ENCODE measurements around the gene AIP. TPM values are rescaled to one million over a fixed set of nuclear protein-coding genes. Genes with fewer than 3 reads are reported as not detected.
A peak's percentile ranks its signal among the peaks of the same experiment; 100 is the strongest.
"Not testable (repeated sequence)": the region's sequence is repeated elsewhere in the genome, so short reads cannot be mapped to it uniquely, and the experiment has no call there.

Gene AIP
- total and polyA plus RNA-seq, 8 donors, result 20.2 to 45.8 (median 25.6) TPM

- Histone ChIP-seq H3K27ac (peak overlapping the region; percentile 67 to 89 (median 84)), H3K36me3 (no peaks in the 10 kb centered on the region), H3K27me3 (no peaks in the 10 kb centered on the region), H3K4me3 (peak overlapping the region; percentile 76 to 98 (median 96)), H3K9me3 (no peaks in the 10 kb centered on the region), H3K4me1 (peaks cover 0 to 21% (median 6%) of the 10 kb centered on the region in 3 donors)
- ATAC-seq (peak in 2 of 4 donors; percentile 1 to 2), FAIRE-seq (no peak), DNase-seq (no peak)
- TF ChIP-seq, protein P1, sequence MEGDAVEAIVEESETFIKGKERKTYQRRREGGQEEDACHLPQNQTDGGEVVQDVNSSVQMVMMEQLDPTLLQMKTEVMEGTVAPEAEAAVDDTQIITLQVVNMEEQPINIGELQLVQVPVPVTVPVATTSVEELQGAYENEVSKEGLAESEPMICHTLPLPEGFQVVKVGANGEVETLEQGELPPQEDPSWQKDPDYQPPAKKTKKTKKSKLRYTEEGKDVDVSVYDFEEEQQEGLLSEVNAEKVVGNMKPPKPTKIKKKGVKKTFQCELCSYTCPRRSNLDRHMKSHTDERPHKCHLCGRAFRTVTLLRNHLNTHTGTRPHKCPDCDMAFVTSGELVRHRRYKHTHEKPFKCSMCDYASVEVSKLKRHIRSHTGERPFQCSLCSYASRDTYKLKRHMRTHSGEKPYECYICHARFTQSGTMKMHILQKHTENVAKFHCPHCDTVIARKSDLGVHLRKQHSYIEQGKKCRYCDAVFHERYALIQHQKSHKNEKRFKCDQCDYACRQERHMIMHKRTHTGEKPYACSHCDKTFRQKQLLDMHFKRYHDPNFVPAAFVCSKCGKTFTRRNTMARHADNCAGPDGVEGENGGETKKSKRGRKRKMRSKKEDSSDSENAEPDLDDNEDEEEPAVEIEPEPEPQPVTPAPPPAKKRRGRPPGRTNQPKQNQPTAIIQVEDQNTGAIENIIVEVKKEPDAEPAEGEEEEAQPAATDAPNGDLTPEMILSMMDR (IDR thresholded peaks at IDR 0.05), result no peak
- WGBS, 2 donors, result 0 to 1% methylated on average over 6 of the region's 6 CpGs
- intact Hi-C loops (cut with DNase I), result no loop called here
Measured at GRCh38 chr11:67468456-67468758, 14.4 kb upstream of the AIP start.

DNA sequence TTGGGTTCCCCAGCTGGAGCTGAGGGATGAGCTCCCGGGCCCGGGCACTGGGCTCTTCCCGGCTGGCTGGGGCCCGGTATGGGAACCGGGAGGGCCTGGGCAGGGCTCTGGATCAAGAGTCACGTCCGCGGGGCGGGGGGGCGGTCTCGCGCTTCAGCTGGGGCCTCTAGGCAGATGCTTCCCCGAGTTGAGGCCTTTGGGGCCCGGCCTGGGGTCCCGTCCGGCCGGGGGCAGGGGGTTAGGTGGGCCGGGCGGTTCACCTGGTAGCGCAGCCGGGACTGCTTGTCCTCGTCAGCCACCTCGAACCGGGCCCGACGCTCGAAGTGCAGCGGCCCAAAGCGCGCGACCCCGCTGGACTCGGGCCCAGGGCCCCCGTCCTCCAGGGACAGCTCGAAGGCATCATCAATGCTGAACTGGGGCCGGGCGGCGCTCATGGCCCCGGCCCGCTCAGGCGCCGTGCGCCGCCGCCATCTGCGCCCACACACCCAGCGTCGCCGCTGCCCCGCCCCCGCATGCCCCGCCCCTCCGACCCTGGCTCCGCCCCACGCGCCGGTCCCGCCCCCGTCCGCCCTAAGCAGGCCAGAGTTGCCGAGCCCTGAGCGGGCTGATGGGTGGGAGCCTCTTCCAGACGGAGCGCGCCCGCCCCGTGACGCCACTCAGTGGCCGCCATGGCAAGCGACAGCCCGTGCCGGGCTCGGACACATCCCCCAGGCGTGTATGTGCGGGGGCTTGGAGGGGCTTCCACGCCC is 13.9 kb upstream of the AIP start, which contains the start of gene TMEM134:
TSS of gene TMEM134 (minus strand) at position 493 of the 749 bp plus-strand sequence. CDS start at position 434, 59 bp downstream.
- peak; percentile 90 to 98 (median 94) for DNase-seq
- Histone ChIP-seq H3K9me3 (no peaks in the 10 kb centered on the region), H3K4me3 (peak within 1 kb of the TSS; percentile 76 to 98 (median 96)), H3K36me3 (no peaks in the 10 kb centered on the region), H3K27me3 (no peaks in the 10 kb centered on the region), H3K4me1 (peaks cover 0 to 16% (median 3%) of the 10 kb centered on the region in 3 donors), H3K27ac (peak within 1 kb of the TSS; percentile 67 to 89 (median 84))
- 1% methylated on average over 62 to 76 of the region's 76 CpGs for WGBS, 2 donors
- TF ChIP-seq, protein P1 (IDR thresholded peaks at IDR 0.05), result peak in 1 of 4 donors; percentile 32
- no peak for FAIRE-seq
- intact Hi-C loops (cut with DNase I), result no loop called here
- ATAC-seq, result peak; percentile 77 to 90 (median 82)

- peak overlapping the region; percentile 67 to 89 (median 84) for H3K27ac ChIP-seq
- H3K4me3 ChIP-seq, result peak overlapping the region; percentile 76 to 98 (median 96)
- 8 to 9% methylated on average over 9 of the region's 9 CpGs for WGBS, 2 donors
- no peak for DNase-seq
- TF ChIP-seq, protein P1 (IDR thresholded peaks at IDR 0.05), result no peak
- no peaks in the 10 kb centered on the region for H3K36me3 ChIP-seq
- no peaks in the 10 kb centered on the region for H3K27me3 ChIP-seq
- H3K4me1 ChIP-seq, result peaks cover 0 to 12% (median 0%) of the 10 kb centered on the region in 3 donors
- intact Hi-C loops (cut with DNase I), result no loop called here
- no peaks in the 10 kb centered on the region for H3K9me3 ChIP-seq
- no peak for FAIRE-seq
- no peak for ATAC-seq
Measured at GRCh38 chr11:67469508-67469811, 13.4 kb upstream of the AIP start.

GRCh38 chr11:67470337-67471002 is 12.4 kb upstream of the AIP start:
- Histone ChIP-seq H3K27ac (no peak overlapping the region), H3K27me3 (no peaks in the 10 kb centered on the region), H3K9me3 (no peaks in the 10 kb centered on the region), H3K4me1 (peaks cover 0 to 8% (median 0%) of the 10 kb centered on the region in 3 donors), H3K36me3 (no peaks in the 10 kb centered on the region), H3K4me3 (no peak overlapping the region)
- intact Hi-C loops (cut with DNase I), result no loop called here
- DNase-seq (peak in 1 of 6 donors; percentile 14), ATAC-seq (no peak), FAIRE-seq (no peak)
- WGBS, 2 donors, result 81 to 83% methylated on average over 8 of the region's 8 CpGs
- TF ChIP-seq, protein P1 (IDR thresholded peaks at IDR 0.05), result no peak

- Histone ChIP-seq H3K27me3 (no peaks in the 10 kb centered on the region), H3K36me3 (no peaks in the 10 kb centered on the region), H3K27ac (no peak overlapping the region), H3K9me3 (no peaks in the 10 kb centered on the region), H3K4me1 (no peaks in the 10 kb centered on the region), H3K4me3 (no peak overlapping the region)
- WGBS, 2 donors, result 66 to 76% methylated on average over 7 of the region's 7 CpGs
- FAIRE-seq (no peak), DNase-seq (no peak), ATAC-seq (no peak)
- intact Hi-C loops (cut with DNase I), result no loop called here
- TF ChIP-seq, protein P1 (IDR thresholded peaks at IDR 0.05), result no peak
Measured at GRCh38 chr11:67472882-67473281, 9.9 kb upstream of the AIP start.

GRCh38 chr11:67476692-67477091 is 6.1 kb upstream of the AIP start:
- H3K9me3 ChIP-seq; H3K4me3 ChIP-seq; FAIRE-seq; intact Hi-C loops (cut with DNase I); H3K36me3 ChIP-seq; ATAC-seq; H3K4me1 ChIP-seq; DNase-seq; H3K27me3 ChIP-seq; H3K27ac ChIP-seq: not testable (repeated sequence)
- WGBS, 2 donors, result 64 to 68% methylated on average over 10 of the region's 10 CpGs

GRCh38 chr11:67477344-67478050 is 5.3 kb upstream of the AIP start:
- H3K27me3 ChIP-seq; ATAC-seq; H3K9me3 ChIP-seq; H3K27ac ChIP-seq; H3K36me3 ChIP-seq; DNase-seq; H3K4me1 ChIP-seq; H3K4me3 ChIP-seq; intact Hi-C loops (cut with DNase I); FAIRE-seq: not testable (repeated sequence)
- 76 to 84% methylated on average over 12 to 14 of the region's 16 CpGs for WGBS, 2 donors

All from pancreas (tissue), 10 donors.